Effector CD8-positive, alpha-beta T cell (primary cell): Measurements from ENCODE around the gene MMP24.

ENCODE experiments used
- DNase-seq: peaks from one replicate; lab custom pipeline; 2025; lab: John Stamatoyannopoulos, UW

Gene MMP24

GRCh38 chr20:35293303-35294292, 67.1 kb downstream of the MMP24 start:
- DNase-seq: no peak

- no peak for DNase-seq
Observed at GRCh38 chr20:35294293-35294685, 67.8 kb downstream of the MMP24 start.

- no peak for DNase-seq
Observed at GRCh38 chr20:35295058-35295457, 68.6 kb downstream of the MMP24 start.

- no peak for DNase-seq
Observed at GRCh38 chr20:35295674-35296073, 69.2 kb downstream of the MMP24 start.

- no peak for DNase-seq
Observed at GRCh38 chr20:35296101-35296554, 69.6 kb downstream of the MMP24 start.

GRCh38 chr20:35297155-35297554, 70.7 kb downstream of the MMP24 start:
- DNase-seq: no peak

- no peak for DNase-seq
Observed at GRCh38 chr20:35297740-35298139, 71.2 kb downstream of the MMP24 start.

- no peak for DNase-seq
Observed at GRCh38 chr20:35298264-35298663, 71.8 kb downstream of the MMP24 start.

GRCh38 chr20:35299780-35300179, 73.3 kb downstream of the MMP24 start:
- DNase-seq: no peak

GRCh38 chr20:35300469-35301262, 74.2 kb downstream of the MMP24 start:
- no peak for DNase-seq

- no peak for DNase-seq
Observed at GRCh38 chr20:35301426-35301825, 74.9 kb downstream of the MMP24 start.

- DNase-seq: no peak
Observed at GRCh38 chr20:35302421-35303335, 76.2 kb downstream of the MMP24 start.

GRCh38 chr20:35303382-35303734, 76.9 kb downstream of the MMP24 start:
- DNase-seq: no peak

- DNase-seq: peak; percentile 64
Observed at GRCh38 chr20:35303735-35304491, 77.4 kb downstream of the MMP24 start.

- no peak for DNase-seq
Observed at GRCh38 chr20:35304956-35305355, 78.5 kb downstream of the MMP24 start.

- no peak for DNase-seq
Observed at GRCh38 chr20:35305682-35306556, 79.4 kb downstream of the MMP24 start.

- no peak for DNase-seq
Observed at GRCh38 chr20:35306931-35307517, 80.5 kb downstream of the MMP24 start.

GRCh38 chr20:35307666-35308653, 81.5 kb downstream of the MMP24 start:
- DNase-seq: no peak
